Bronchial smooth muscle cell (primary cell): ENCODE data around the gene DNAH5. TPM values are rescaled to one million over a fixed set of nuclear protein-coding genes. Genes with fewer than 3 reads are reported as not detected.

ENCODE experiments used
- total RNA-seq: library from RNA; depleted of rRNA; stranded (reverse); fragments of >200 nt; gene quantifications from 2 replicates; pipeline ENCODE4 v1.2.1, GENCODE V29; 2014

Gene DNAH5, protein sequence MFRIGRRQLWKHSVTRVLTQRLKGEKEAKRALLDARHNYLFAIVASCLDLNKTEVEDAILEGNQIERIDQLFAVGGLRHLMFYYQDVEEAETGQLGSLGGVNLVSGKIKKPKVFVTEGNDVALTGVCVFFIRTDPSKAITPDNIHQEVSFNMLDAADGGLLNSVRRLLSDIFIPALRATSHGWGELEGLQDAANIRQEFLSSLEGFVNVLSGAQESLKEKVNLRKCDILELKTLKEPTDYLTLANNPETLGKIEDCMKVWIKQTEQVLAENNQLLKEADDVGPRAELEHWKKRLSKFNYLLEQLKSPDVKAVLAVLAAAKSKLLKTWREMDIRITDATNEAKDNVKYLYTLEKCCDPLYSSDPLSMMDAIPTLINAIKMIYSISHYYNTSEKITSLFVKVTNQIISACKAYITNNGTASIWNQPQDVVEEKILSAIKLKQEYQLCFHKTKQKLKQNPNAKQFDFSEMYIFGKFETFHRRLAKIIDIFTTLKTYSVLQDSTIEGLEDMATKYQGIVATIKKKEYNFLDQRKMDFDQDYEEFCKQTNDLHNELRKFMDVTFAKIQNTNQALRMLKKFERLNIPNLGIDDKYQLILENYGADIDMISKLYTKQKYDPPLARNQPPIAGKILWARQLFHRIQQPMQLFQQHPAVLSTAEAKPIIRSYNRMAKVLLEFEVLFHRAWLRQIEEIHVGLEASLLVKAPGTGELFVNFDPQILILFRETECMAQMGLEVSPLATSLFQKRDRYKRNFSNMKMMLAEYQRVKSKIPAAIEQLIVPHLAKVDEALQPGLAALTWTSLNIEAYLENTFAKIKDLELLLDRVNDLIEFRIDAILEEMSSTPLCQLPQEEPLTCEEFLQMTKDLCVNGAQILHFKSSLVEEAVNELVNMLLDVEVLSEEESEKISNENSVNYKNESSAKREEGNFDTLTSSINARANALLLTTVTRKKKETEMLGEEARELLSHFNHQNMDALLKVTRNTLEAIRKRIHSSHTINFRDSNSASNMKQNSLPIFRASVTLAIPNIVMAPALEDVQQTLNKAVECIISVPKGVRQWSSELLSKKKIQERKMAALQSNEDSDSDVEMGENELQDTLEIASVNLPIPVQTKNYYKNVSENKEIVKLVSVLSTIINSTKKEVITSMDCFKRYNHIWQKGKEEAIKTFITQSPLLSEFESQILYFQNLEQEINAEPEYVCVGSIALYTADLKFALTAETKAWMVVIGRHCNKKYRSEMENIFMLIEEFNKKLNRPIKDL (N-terminal part only)
- 0.47 and 0.60 TPM in 2 replicates for total RNA-seq

DNA sequence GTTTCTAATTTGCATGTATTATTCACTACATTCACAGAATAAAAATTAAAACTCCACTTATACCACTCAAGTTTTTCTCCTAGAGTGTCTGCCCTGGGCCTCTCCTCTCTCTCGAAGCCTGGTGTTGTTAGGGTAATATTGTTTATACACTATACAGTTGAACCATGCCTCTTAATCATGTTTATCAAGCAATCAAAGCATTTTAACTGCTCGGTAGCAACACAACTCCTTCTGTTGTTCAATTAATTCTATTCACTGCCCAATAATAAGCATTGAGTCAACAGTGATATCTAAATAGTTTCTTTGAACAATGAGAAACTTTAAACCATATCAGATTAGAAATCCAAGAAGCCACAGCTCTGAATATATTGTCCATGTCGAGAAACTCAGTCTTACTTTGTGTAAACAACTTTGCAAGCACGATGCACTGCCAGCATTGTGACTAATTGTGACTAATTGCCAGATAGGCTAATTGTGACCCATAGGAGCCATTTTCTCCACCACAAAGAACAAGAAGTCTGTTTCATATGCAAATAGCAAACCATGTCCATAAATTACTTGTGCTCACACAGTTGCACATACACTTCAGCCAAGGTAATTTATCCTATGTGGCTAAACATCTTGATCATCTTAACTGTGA lies at the start of gene DNAH5:
Gene DNAH5, minus strand, starts transcription at position 129 of the 640 bp plus-strand sequence. CDS start 250 bp downstream, outside the sequence.

Other genes with a start within 250 kb of the DNAH5 start
- gene TRIO, start 198.7 kb upstream of the DNAH5 start, total RNA-seq: 125 and 177 TPM in 2 replicates